Measurements from ENCODE around the gene MAGI2.
"Not testable (repeated sequence)": the region's sequence is repeated elsewhere in the genome, so short reads cannot be mapped to it uniquely, and the experiment has no call there.

Gene MAGI2

GRCh38 chr7:78993341-78993740, 460.1 kb downstream of the MAGI2 start:
- DNase-seq (ENCODE audit: low spot score): no peak
- in situ Hi-C loops (cut with MboI; ENCODE audit: low sequenced_read_pairs, unreplicated experiment): no loop called here

GRCh38 chr7:78985509-78985908, 468.0 kb downstream of the MAGI2 start:
- in situ Hi-C loops (cut with MboI; ENCODE audit: low sequenced_read_pairs, unreplicated experiment): no loop called here
- no peak for TF ChIP-seq CTCF (IDR thresholded peaks at IDR 0.05; ENCODE audit: borderline replicate concordance, control extremely low read depth, extremely low read depth, insufficient read depth, missing control alignments)
- DNase-seq (ENCODE audit: low spot score): no peak

More at GRCh38 chr7:78993341-78993740, 460.1 kb downstream of the MAGI2 start:
- TF ChIP-seq CTCF (IDR thresholded peaks at IDR 0.05; ENCODE audit: borderline replicate concordance, control extremely low read depth, extremely low read depth, insufficient read depth, missing control alignments): no peak

- in situ Hi-C loops (cut with MboI; ENCODE audit: low sequenced_read_pairs, unreplicated experiment): no loop called here
These were observed 470.0 kb downstream of the MAGI2 start for GRCh38 chr7:78983483-78983882.

GRCh38 chr7:78970440-78970916, 483.0 kb downstream of the MAGI2 start:
- no peak for DNase-seq (ENCODE audit: low spot score)
- TF ChIP-seq CTCF (IDR thresholded peaks at IDR 0.05; ENCODE audit: borderline replicate concordance, control extremely low read depth, extremely low read depth, insufficient read depth, missing control alignments): no peak
- in situ Hi-C loops (cut with MboI; ENCODE audit: low sequenced_read_pairs, unreplicated experiment): no loop called here

More at GRCh38 chr7:78983483-78983882, 470.0 kb downstream of the MAGI2 start:
- no peak for DNase-seq (ENCODE audit: low spot score)
- no peak for TF ChIP-seq CTCF (IDR thresholded peaks at IDR 0.05; ENCODE audit: borderline replicate concordance, control extremely low read depth, extremely low read depth, insufficient read depth, missing control alignments)

- TF ChIP-seq CTCF (IDR thresholded peaks at IDR 0.05; ENCODE audit: borderline replicate concordance, control extremely low read depth, extremely low read depth, insufficient read depth, missing control alignments): no peak
- DNase-seq (ENCODE audit: low spot score): no peak
- in situ Hi-C loops (cut with MboI; ENCODE audit: low sequenced_read_pairs, unreplicated experiment): no loop called here
These were observed 484.5 kb downstream of the MAGI2 start for GRCh38 chr7:78968951-78969350.

- DNase-seq (ENCODE audit: low spot score); in situ Hi-C loops (cut with MboI; ENCODE audit: low sequenced_read_pairs, unreplicated experiment): not testable (repeated sequence)
These were observed 485.9 kb downstream of the MAGI2 start for GRCh38 chr7:78967561-78967960.

- in situ Hi-C loops (cut with MboI; ENCODE audit: low sequenced_read_pairs, unreplicated experiment): no loop called here
- TF ChIP-seq CTCF (IDR thresholded peaks at IDR 0.05; ENCODE audit: borderline replicate concordance, control extremely low read depth, extremely low read depth, insufficient read depth, missing control alignments): no peak
- DNase-seq (ENCODE audit: low spot score): no peak
These were observed 486.4 kb downstream of the MAGI2 start for GRCh38 chr7:78967046-78967445.

Measured in GM13976 (cell line).